Esophagus squamous epithelium (tissue), 4 donors: ENCODE measurements around the gene RASGRP4.

Experiments
- POLR2A ChIP-seq, 4 donors: fragments of 450-650 bp; IDR thresholded peaks; one replicate each; pipeline ENCODE4 v1.6.1; 2017; ENCODE audit warnings: antibody characterized with exemption in 4 of 4, mild to moderate bottlenecking in 4 of 4, moderate library complexity in 3 of 4
- TF ChIP-seq, protein P1 (sequence below), 6 experiments: fragments of 450-650 bp in 4 of 6; fragments of 200-600 bp in 2 of 6; sonication (generic) in 2 of 6; IDR thresholded peaks; one replicate each; pipeline ENCODE4 v1.5.1; 2016 to 2019; ENCODE audit warnings: antibody characterized with exemption in 6 of 6, mild to moderate bottlenecking in 4 of 6, moderate library complexity in 4 of 6

DNA sequence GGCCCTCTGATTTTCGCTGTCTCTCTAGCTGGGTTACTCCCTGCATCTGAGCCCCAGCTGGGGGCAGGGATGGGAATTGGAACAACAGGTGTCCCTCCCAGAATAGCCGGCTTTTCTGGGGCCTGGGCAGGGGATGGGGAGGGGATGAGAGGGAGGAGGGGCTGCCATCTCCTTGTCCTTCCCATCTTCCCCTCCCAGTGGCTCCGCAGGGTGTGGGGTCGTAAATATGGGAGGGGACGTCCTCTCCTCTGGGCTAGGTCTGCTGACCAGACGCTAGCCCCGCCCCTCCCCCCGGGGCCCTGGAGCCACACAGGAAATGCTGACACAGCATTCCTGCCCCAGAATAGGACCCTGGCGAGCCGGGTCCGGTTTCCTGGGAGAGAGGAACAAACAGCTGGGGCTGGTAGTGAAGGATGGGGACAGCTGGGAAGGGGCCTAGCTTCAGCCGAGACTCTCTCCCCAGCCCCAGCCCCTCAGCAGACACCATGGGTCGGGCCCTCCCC is 8.6 kb upstream of the RASGRP4 start:
- TF ChIP-seq POLR2A (IDR thresholded peaks at IDR 0.05): no peak
- TF ChIP-seq, protein P1, sequence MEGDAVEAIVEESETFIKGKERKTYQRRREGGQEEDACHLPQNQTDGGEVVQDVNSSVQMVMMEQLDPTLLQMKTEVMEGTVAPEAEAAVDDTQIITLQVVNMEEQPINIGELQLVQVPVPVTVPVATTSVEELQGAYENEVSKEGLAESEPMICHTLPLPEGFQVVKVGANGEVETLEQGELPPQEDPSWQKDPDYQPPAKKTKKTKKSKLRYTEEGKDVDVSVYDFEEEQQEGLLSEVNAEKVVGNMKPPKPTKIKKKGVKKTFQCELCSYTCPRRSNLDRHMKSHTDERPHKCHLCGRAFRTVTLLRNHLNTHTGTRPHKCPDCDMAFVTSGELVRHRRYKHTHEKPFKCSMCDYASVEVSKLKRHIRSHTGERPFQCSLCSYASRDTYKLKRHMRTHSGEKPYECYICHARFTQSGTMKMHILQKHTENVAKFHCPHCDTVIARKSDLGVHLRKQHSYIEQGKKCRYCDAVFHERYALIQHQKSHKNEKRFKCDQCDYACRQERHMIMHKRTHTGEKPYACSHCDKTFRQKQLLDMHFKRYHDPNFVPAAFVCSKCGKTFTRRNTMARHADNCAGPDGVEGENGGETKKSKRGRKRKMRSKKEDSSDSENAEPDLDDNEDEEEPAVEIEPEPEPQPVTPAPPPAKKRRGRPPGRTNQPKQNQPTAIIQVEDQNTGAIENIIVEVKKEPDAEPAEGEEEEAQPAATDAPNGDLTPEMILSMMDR (IDR thresholded peaks at IDR 0.05): no peak
